Osteocyte (in vitro differentiated cells): ENCODE results near the gene SCN9A. TPM values are rescaled to one million over a fixed set of nuclear protein-coding genes. Genes with fewer than 3 reads are reported as not detected.
A peak's percentile ranks its signal among the peaks of the same experiment; 100 is the strongest.

ENCODE experiments used
- DNase-seq: peaks from one replicate; pipeline ENCODE4 v3.0.0; 2021; ENCODE audit warnings: mixed read lengths; ENCODE audit not compliant: unreplicated experiment; ENCODE audit errors: extremely low spot score
- H3K27ac Mint-ChIP-seq: one replicate; pipeline ENCODE4 v1.8.0; 2021; ENCODE audit warnings: mild to moderate bottlenecking, mixed read lengths; ENCODE audit not compliant: unreplicated experiment
- H3K27me3 Mint-ChIP-seq: one replicate; pipeline ENCODE4 v1.8.0; 2021; ENCODE audit warnings: mixed read lengths; ENCODE audit not compliant: unreplicated experiment
- H3K36me3 Mint-ChIP-seq: one replicate; pipeline ENCODE4 v1.8.0; 2021; ENCODE audit warnings: mixed read lengths; ENCODE audit not compliant: unreplicated experiment
- H3K4me1 Mint-ChIP-seq: one replicate; pipeline ENCODE4 v1.8.0; 2021; ENCODE audit warnings: mixed read lengths; ENCODE audit not compliant: unreplicated experiment
- H3K4me3 Mint-ChIP-seq: one replicate; pipeline ENCODE4 v1.8.0; 2021; ENCODE audit warnings: mild to moderate bottlenecking, moderate library complexity, mixed read lengths; ENCODE audit not compliant: unreplicated experiment
- H3K9me3 Mint-ChIP-seq: one replicate; pipeline ENCODE4 v1.8.0; 2021; ENCODE audit warnings: mixed read lengths; ENCODE audit not compliant: unreplicated experiment
- CTCF ChIP-seq: fragments of 200-600 bp; sonication (generic); IDR thresholded peaks from 2 replicates; pipeline ENCODE4 v1.5.0; 2021; ENCODE audit warnings: antibody characterized with exemption, mild to moderate bottlenecking, moderate library complexity
- total RNA-seq: library from RNA; stranded (reverse); gene quantifications from 2 replicates; pipeline ENCODE4 v1.2.1, GENCODE V29; 2021

SCN9A gene
- total RNA-seq, 1 donor from 2014 or later: 6.6 TPM

- no peak for DNase-seq
- no peaks in the 10 kb centered on the region for H3K36me3 Mint-ChIP-seq
- no peaks in the 10 kb centered on the region for H3K27me3 Mint-ChIP-seq
- no peak for TF ChIP-seq CTCF
- no peak overlapping the region for H3K27ac Mint-ChIP-seq
- no peak overlapping the region for H3K4me3 Mint-ChIP-seq
- H3K4me1 Mint-ChIP-seq: peaks cover 27% of the 10 kb centered on the region
- H3K9me3 Mint-ChIP-seq: no peaks in the 10 kb centered on the region
These were observed 3.7 kb downstream of the SCN9A start for GRCh38 chr2:166372046-166372445.

DNA sequence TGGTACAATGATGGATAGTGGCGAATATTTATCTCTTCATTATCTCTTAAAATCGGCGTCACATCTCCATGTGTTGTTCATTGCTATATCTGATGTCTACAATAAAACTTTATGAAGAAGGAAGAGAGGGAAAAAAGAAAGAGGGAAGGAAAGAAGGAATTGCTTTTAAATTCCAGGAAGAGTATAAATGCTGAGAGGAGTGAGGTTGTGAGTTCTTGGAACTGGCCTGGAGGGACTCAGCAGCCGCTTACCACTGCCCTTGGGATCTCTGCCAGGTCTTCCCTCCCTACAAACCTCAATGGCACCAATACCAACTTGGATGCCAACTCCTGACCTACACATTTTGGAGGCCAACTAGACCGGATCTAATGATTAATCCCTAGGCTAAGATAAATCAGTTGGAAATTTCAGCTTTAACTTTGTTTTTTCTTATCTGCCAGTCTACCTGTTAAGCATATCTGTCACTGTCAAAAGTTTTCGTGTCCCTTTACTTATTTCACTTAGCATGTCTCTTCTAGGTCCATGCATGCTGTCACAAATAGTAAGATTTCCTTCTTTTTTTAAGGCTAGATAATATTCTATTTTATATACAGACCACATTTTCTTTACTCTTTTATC is 9.8 kb downstream of the SCN9A start:
- Mint-ChIP-seq H3K4me3 (no peak overlapping the region), H3K9me3 (no peaks in the 10 kb centered on the region), H3K27ac (peak overlapping the region; percentile 1), H3K27me3 (no peaks in the 10 kb centered on the region), H3K4me1 (peaks cover 34% of the 10 kb centered on the region), H3K36me3 (no peaks in the 10 kb centered on the region)
- DNase-seq: no peak
- no peak for TF ChIP-seq CTCF

DNA sequence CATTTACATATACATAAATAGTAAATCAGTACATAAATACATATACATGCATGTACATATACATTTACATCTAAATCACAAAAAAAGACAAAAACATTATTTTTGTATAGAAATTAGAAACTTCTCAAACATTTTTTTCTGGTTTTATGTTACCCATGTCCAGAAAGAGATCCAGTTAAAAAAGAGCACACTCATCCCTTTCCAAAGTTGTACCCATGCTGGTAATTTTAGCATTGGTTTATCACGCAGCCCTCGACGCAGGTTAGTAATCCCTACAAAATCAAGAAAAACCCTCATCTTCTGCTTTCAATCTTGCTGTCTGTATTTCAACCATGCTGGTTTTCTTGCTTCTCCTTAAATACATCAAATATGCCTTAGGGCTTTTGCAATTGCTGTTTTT is 10.5 kb downstream of the SCN9A start:
- DNase-seq: no peak

DNA sequence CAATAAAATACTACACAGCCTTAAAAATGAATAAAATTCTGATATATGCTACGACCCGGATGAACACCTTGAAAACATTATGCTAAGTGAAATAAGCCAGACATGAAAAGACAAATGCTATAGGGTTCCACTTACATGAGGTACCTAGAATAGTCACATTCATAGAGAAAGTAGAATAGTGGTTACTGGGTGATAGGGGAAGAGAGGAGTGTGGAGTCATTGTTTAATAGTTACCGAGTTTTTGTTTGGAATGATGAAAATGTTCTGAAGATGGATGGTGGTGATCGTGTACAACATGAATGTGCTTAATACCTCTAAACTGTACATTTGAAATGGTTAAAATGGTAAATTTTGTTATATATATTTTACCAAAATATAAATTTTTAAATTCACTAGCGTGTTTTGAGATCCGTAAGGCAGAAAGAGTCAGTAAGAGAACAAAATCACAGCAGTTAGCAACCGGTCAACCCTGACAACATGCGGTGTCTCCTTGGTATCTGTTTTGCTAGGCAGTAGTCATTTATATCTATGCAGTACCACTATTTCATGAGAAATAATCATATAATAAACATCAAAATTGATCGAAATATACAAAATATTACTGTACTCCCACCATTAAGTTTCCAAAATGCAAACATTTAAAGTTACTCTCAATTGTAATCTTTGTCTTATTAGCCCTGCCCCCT is 11.1 kb downstream of the SCN9A start:
- no peaks in the 10 kb centered on the region for H3K36me3 Mint-ChIP-seq
- no peaks in the 10 kb centered on the region for H3K9me3 Mint-ChIP-seq
- no peaks in the 10 kb centered on the region for H3K27me3 Mint-ChIP-seq
- DNase-seq: no peak
- no peak for TF ChIP-seq CTCF
- H3K27ac Mint-ChIP-seq: no peak overlapping the region
- H3K4me1 Mint-ChIP-seq: peaks cover 34% of the 10 kb centered on the region
- no peak overlapping the region for H3K4me3 Mint-ChIP-seq

More for the DNA sequence above, 10.5 kb downstream of the SCN9A start:
- Mint-ChIP-seq H3K27me3 (no peaks in the 10 kb centered on the region), H3K9me3 (no peaks in the 10 kb centered on the region), H3K27ac (no peak overlapping the region), H3K4me3 (no peak overlapping the region), H3K4me1 (peaks cover 34% of the 10 kb centered on the region), H3K36me3 (no peaks in the 10 kb centered on the region)
- TF ChIP-seq CTCF: no peak

DNA sequence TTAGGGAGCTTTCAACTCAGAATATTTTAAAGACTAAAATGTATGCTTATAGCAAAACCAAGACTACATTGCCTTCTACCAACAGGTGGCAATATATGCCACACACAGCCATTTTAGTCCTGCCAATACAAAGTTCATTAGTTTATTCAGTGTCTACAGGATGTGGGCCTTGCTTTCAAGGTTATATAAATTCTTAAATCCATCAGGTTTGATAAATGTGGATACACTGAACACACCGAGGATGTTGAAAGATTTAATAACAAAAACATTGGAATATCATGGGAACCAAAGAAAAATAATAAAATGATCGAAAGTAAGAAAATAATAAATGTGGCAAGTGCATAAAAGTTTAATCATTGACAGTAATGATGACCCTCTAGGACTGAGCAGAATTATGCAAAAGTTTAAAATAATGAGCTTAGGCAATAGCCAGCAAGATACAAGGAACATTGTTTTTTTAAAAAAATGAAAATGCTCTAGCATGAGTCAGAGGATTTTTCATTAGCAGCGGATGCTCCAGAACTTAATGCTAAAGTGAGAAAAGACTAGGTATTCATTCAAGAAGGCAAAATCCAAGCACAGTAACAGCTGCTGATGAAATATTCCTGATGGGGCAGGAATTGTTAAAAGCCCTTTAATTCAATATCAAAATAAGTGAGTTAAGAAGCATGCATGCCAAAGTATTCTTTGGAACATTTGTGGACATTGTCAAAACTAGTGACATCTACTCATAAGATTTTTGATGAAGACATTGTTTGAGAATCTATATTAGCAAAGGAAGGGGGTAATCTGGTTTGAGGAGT is 14.2 kb downstream of the SCN9A start:
- H3K4me1 Mint-ChIP-seq: peaks cover 37% of the 10 kb centered on the region
- H3K4me3 Mint-ChIP-seq: no peak overlapping the region
- no peak for DNase-seq
- H3K27ac Mint-ChIP-seq: peak overlapping the region; percentile 86
- peak; percentile 75 for TF ChIP-seq CTCF
- no peaks in the 10 kb centered on the region for H3K27me3 Mint-ChIP-seq
- peaks cover 2% of the 10 kb centered on the region for H3K36me3 Mint-ChIP-seq
- no peaks in the 10 kb centered on the region for H3K9me3 Mint-ChIP-seq
